Activated CD4-positive, CD25-positive, alpha-beta regulatory T cell treated with anti-CD3 and anti-CD28 coated beads, Interleukin-2, amount 50 U/mL, for 24 hours (primary cell): ENCODE results near the gene ABCA1.

Source experiments
- ATAC-seq, 2 donors: fragments of 150-1000 bp; cut with Tn5 transposase; one replicate each; pipeline ENCODE4 v1.10.0; 2021; ENCODE audit warnings: mild to moderate bottlenecking in 1 of 2, moderate library complexity in 1 of 2

ABCA1 gene

GRCh38 chr9:104835161-104835560 is 92.8 kb downstream of the ABCA1 start:
- no peak for ATAC-seq

GRCh38 chr9:104833696-104834095 is 94.3 kb downstream of the ABCA1 start:
- ATAC-seq = no peak

- ATAC-seq = no peak
Observed at GRCh38 chr9:104831681-104832080, 96.3 kb downstream of the ABCA1 start.

DNA sequence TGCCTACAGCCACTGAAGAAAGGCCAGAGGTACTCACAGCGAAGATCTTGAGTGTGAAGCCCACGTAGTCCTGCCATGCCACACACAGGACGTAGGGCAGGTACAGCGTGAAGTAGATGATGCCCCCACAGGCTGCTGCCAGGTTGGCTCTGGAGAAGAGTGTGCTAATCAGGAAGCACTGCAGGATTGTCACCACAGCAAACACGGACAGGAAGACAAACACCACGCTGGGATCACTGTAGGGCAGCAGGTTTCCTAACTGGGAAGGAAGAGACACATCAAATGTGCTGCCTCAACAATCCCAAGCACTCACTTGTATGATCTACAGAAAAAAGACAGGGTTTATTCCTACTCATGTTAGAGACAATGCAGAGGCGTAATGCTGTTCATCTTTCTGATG is 101.0 kb downstream of the ABCA1 start:
- no peak for ATAC-seq

GRCh38 chr9:104826079-104826775 is 101.7 kb downstream of the ABCA1 start:
- ATAC-seq = no peak

DNA sequence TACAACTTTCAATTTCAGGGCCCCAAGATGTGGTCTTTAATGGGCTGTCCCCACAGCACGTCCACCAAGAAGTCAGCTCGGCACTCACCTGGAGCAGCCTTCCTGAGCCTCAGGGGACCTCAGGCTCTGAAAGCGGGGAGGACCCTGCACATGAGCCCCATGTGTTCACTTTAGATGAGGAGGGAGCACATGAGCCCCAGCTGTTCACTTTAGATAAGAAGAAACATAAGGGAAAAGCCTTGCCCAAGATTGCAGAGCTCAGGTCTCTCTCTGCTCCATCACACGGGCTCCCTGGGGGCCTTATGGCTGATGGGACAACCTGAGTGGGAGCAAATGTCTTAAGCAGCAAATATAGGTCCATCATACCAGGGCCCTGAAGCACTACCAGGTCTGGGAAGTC is 107.6 kb downstream of the ABCA1 start:
- ATAC-seq = no peak

GRCh38 chr9:104819033-104819432 is 108.9 kb downstream of the ABCA1 start:
- ATAC-seq = no peak

DNA sequence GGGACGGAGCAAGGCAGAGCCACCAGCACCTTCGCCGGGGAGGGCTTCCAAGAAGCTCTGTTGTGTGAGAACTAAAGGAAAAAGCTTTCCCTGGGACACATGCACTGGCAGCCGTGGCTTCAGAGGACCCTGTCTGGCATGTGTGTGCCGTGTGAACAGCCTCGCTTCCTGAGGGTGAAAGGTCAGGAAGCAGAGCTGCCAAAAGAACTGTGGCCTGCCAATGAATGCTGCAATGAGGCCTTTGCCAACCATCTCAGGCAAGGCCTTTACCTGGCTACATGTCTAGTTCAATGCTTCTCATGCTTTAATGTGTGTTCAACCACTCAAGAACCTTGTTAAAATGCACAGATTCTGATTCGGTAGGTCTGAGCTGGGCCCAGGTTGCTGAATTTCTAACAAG is 110.5 kb downstream of the ABCA1 start:
- no peak for ATAC-seq

- ATAC-seq = no peak
Observed at GRCh38 chr9:104815851-104816565, 111.9 kb downstream of the ABCA1 start.

GRCh38 chr9:104810421-104811339 is 117.3 kb downstream of the ABCA1 start:
- no peak for ATAC-seq

DNA sequence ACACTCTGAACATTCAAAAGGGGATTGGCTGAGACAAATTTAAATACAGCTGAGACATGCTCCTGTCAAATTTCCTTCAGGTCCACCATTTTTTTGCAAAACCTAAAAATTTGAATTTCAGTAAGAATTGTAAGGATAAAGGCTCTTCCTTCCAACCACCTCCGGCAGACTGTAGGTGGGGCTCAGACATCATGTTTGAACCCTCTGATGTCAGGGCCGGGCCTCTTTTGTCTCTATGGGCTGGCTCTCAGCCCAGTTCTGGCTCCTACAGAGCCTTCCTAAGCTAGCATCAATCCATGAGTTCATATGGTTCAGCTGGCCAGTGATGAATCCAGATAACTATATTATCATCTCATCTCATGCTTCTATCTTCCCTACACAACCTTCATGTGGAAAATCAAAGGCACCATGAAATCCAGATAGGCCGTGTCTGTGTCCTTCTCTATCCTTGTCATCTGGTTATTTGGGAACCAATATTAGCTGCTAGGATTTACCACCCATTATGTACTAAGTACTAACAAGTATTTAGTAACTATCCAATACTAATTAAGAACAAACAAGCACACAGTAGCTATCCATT is 119.8 kb downstream of the ABCA1 start:
- no peak for ATAC-seq

GRCh38 chr9:104805441-104805840 is 122.5 kb downstream of the ABCA1 start:
- no peak for ATAC-seq

DNA sequence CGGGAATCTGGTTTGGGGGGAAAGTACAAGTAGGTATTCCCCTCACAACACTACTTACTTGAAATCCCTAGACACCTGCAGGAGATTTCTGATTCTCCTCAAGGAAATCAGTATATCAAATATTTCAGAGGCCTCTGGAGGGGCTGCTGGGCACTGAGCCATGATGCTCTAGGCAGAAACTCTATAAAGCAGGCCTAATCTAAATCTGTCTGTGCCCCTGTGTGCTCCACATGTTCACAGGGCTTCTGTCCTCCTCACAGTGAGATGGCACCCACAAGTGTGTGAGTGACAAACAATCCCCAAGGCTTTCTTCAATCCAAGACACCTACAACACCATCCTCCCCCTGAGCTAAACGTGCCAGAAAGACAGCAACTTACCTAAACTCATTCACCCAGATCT is 125.0 kb downstream of the ABCA1 start:
- no peak for ATAC-seq

DNA sequence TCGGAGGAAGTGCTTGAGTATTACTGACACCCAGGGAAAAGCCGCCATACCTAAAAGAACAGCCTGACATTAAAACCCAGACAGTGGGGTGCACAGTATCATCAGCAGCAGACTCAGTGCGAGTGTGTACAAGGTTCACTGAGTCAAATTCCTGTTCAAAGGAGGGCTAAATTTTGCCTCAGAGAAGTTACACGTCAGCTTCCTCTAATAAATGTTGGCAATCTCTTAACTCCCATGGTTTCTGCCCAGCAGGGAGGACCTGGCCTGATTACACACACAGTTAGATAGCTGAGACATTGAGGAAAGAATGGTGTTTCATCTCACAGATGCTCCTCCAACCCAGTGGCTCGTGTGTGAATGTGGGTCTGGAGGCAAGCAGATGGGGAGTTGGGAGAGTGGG is 125.8 kb downstream of the ABCA1 start:
- no peak for ATAC-seq

DNA sequence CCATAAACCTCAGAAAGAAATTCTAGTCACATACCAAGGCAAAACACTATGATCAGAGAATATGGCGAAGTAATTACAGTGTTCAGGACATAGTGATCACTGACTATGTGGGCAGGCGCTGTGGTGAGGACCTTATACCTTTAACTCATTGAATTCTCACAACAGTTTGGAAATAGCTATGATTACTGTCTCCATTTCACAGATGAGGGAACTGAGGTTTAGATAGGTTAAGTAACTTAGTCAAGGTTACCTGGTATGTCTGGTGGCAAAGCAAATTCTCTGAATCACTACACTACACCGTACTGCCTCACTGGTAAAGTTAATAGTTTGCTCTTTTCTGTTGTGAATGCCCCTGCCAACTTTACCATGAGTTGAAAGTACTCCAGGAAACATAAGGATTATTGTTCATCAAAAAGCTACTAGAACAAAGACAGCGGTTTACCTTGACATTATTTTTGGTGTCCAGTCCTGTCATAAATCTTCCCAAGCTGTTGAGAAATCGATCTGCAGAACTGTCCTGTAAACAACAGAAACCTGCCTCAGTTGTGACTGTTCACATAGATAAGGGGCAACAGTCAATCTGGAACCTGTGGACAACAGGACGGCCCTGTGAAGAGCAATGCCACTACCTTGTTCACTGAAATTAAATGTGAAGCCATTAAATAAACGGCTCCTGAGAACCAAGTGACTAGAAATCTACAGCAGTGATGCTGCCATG is 127.7 kb downstream of the ABCA1 start:
- no peak for ATAC-seq

GRCh38 chr9:104798209-104798995 is 129.6 kb downstream of the ABCA1 start:
- ATAC-seq = no peak

DNA sequence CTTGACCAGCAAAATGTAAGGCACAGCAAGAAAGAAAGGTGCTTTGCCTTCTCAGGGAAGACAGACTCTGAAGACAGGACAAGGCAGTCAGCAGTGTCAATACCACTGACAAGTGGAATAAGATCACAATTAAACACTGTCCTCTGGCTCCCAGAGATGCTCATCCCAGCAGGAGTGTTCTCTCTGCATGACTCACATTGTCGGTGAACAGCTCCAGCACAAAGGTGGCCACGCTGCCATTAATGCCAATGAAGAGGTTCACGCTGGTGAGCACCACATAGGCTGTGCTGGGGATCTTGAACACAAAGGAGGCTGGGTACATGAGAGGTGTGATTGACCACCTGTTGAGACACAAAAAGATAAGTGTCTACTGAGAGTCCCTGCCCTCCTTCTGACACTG is 132.1 kb downstream of the ABCA1 start:
- no peak for ATAC-seq

DNA sequence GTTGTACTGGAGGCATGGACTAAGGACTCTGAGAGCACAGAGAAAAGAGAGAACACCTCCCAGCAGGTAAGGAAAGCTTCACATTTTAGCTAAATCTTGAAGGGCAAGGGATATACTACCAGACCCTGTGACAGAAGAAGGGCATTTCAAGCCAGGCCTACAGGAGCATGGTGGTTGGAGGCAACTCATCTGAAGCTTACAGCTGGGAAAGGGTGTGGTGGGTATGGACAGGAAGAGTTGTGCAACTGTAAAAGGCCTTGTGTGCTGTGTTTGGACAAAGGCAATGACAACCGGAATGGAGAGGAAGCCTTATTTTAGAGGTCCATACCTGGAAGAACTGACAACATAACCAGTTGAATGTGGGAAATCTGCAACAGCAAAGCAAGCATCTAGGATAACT is 132.9 kb downstream of the ABCA1 start:
- ATAC-seq = no peak

GRCh38 chr9:104794070-104794469 is 133.9 kb downstream of the ABCA1 start:
- ATAC-seq = no peak

GRCh38 chr9:104788251-104788650 is 139.7 kb downstream of the ABCA1 start:
- no peak for ATAC-seq

DNA sequence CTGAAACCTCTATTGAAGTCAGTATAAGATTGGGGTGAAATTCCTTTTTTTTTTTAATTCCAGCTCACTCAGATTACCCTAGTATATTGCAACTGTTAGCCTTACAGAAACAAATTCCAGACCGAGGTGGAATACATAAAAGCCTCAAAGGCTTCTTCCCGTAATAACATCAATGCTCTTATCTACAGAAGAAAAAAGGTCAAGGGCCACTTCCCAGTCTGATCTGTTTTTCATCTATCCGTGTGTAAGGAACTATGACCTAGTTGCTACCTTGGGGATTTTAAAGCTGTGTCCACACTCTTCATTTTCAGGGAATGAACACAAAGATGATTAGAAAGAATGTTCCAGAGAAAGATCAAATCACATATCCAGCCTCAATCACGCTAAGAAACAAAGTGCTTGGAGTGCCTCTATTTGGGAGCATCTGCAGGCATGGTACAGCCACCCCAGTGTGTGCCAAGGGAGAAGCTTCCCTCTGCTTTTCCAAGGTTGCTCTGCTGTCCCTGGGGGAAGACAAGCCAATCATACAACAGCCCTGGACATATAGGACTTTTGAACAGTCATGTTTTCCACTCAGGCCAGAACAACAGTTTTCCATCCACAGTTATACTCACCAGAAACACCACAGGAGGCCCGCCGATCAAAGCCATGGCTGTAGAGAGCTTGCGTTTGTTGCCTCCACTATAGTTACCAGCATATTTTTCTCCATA is 140.5 kb downstream of the ABCA1 start:
- ATAC-seq = no peak
